Measurements from ENCODE around the gene GP2.

GP2 gene

GRCh38 chr16:20319406-20319805, 7.9 kb downstream of the GP2 start:
- Histone ChIP-seq H3K9me3 (ENCODE audit: insufficient read depth, low read length, severe bottlenecking) (no peaks in the 10 kb centered on the region), H3K27me3 (ENCODE audit: insufficient read depth, low read length, poor library complexity) (no peaks in the 10 kb centered on the region), H3K36me3 (ENCODE audit: insufficient read depth, low read length) (no peaks in the 10 kb centered on the region), H3K9ac (ENCODE audit: low read depth, low read length) (no peak overlapping the region), H4K20me1 (ENCODE audit: insufficient read depth, low read length) (no peaks in the 10 kb centered on the region), H3K4me3 (ENCODE audit: low read depth in 1 of 2, low read length in 2 of 2) (no peak overlapping the region), H2AFZ (ENCODE audit: low read depth, low read length) (no peak overlapping the region), H3K4me2 (ENCODE audit: insufficient read depth, low read length) (no peak overlapping the region), H3K4me1 (ENCODE audit: insufficient read depth, low read length) (no peaks in the 10 kb centered on the region), H3K27ac (ENCODE audit: low read length) (no peak overlapping the region), H3K79me2 (ENCODE audit: insufficient read depth, low read length) (no peaks in the 10 kb centered on the region)
- ATAC-seq (ENCODE audit: insufficient read depth, low read depth) (no peak), DNase-seq (no peak)
- TF ChIP-seq CTCF (IDR thresholded peaks at IDR 0.05; ENCODE audit: borderline replicate concordance, extremely low read depth, low read length, poor library complexity, severe bottlenecking) (no peak), EZH2 (IDR thresholded peaks at IDR 0.05; ENCODE audit: borderline replicate concordance, low read depth, low read length, severe bottlenecking) (no peak)

DNA sequence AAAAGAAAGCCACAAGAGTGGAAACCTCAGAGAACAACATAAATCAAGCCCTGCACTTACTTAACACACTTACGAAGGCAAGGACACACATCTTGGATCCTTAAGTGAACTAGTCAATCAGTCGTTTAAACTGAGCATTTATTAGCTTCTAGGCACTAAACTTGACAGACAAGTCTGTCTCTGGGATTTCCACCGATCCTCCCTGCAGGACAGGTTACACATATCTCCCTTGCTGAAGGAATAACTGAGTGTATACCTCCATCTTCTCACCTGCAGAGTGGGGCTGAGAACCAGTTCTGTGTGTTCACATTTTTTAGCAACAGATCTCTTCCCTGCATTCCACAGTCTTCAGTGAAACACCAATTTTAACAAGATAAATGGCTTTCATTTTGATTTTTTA, 8.9 kb downstream of the GP2 start:
- Histone ChIP-seq H3K4me3 (ENCODE audit: low read depth in 1 of 2, low read length in 2 of 2) (no peak overlapping the region), H3K79me2 (ENCODE audit: insufficient read depth, low read length) (no peaks in the 10 kb centered on the region), H3K27me3 (ENCODE audit: insufficient read depth, low read length, poor library complexity) (no peaks in the 10 kb centered on the region), H3K27ac (ENCODE audit: low read length) (no peak overlapping the region), H3K4me2 (ENCODE audit: insufficient read depth, low read length) (no peak overlapping the region), H3K9ac (ENCODE audit: low read depth, low read length) (no peak overlapping the region), H2AFZ (ENCODE audit: low read depth, low read length) (no peak overlapping the region), H3K4me1 (ENCODE audit: insufficient read depth, low read length) (no peaks in the 10 kb centered on the region), H3K36me3 (ENCODE audit: insufficient read depth, low read length) (no peaks in the 10 kb centered on the region), H3K9me3 (ENCODE audit: insufficient read depth, low read length, severe bottlenecking) (no peaks in the 10 kb centered on the region), H4K20me1 (ENCODE audit: insufficient read depth, low read length) (no peaks in the 10 kb centered on the region)
- no peak for TF ChIP-seq CTCF (IDR thresholded peaks at IDR 0.05; ENCODE audit: borderline replicate concordance, extremely low read depth, low read length, poor library complexity, severe bottlenecking)
- DNase-seq = no peak
- no peak for ATAC-seq (ENCODE audit: insufficient read depth, low read depth)

GRCh38 chr16:20318006-20318405, 9.3 kb downstream of the GP2 start:
- no peaks in the 10 kb centered on the region for H3K36me3 ChIP-seq (ENCODE audit: insufficient read depth, low read length)
- H3K79me2 ChIP-seq (ENCODE audit: insufficient read depth, low read length) = no peaks in the 10 kb centered on the region
- no peak overlapping the region for H3K4me2 ChIP-seq (ENCODE audit: insufficient read depth, low read length)
- no peak overlapping the region for H3K4me3 ChIP-seq (ENCODE audit: low read depth in 1 of 2, low read length in 2 of 2)
- H2AFZ ChIP-seq (ENCODE audit: low read depth, low read length) = no peak overlapping the region
- DNase-seq (no peak), ATAC-seq (ENCODE audit: insufficient read depth, low read depth) (no peak)
- no peaks in the 10 kb centered on the region for H3K4me1 ChIP-seq (ENCODE audit: insufficient read depth, low read length)
- H3K9ac ChIP-seq (ENCODE audit: low read depth, low read length) = no peak overlapping the region
- TF ChIP-seq EZH2 (IDR thresholded peaks at IDR 0.05; ENCODE audit: borderline replicate concordance, low read depth, low read length, severe bottlenecking) (no peak), CTCF (IDR thresholded peaks at IDR 0.05; ENCODE audit: borderline replicate concordance, extremely low read depth, low read length, poor library complexity, severe bottlenecking) (no peak)
- no peaks in the 10 kb centered on the region for H3K9me3 ChIP-seq (ENCODE audit: insufficient read depth, low read length, severe bottlenecking)
- no peak overlapping the region for H3K27ac ChIP-seq (ENCODE audit: low read length)
- H4K20me1 ChIP-seq (ENCODE audit: insufficient read depth, low read length) = no peaks in the 10 kb centered on the region
- H3K27me3 ChIP-seq (ENCODE audit: insufficient read depth, low read length, poor library complexity) = no peaks in the 10 kb centered on the region

DNA sequence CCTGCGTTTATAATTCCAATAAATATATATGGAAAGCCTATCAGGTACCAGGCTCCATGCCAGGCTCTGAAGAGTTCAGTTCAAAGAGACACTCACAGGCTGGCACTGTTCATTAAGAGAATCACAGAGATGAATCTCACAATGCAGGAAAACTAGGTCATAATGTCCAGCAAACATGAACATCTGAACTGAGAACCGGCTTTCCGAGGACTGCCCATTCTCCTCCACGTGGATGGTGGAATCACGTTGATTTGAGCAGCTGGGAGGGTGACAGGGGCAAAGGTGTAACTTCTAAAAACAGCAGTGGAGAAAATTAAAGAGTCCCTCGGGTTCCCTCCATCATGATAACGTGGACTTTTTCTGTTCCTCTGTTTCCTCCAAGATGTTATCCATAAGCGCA, 10.2 kb downstream of the GP2 start:
- no peak for DNase-seq
- TF ChIP-seq EZH2 (IDR thresholded peaks at IDR 0.05; ENCODE audit: borderline replicate concordance, low read depth, low read length, severe bottlenecking) = no peak
- TF ChIP-seq CTCF (IDR thresholded peaks at IDR 0.05; ENCODE audit: borderline replicate concordance, extremely low read depth, low read length, poor library complexity, severe bottlenecking) = no peak
- Histone ChIP-seq H2AFZ (ENCODE audit: low read depth, low read length) (no peak overlapping the region), H3K4me2 (ENCODE audit: insufficient read depth, low read length) (no peak overlapping the region), H3K4me1 (ENCODE audit: insufficient read depth, low read length) (no peaks in the 10 kb centered on the region), H3K79me2 (ENCODE audit: insufficient read depth, low read length) (no peaks in the 10 kb centered on the region), H3K9ac (ENCODE audit: low read depth, low read length) (no peak overlapping the region), H3K4me3 (ENCODE audit: low read depth in 1 of 2, low read length in 2 of 2) (no peak overlapping the region), H4K20me1 (ENCODE audit: insufficient read depth, low read length) (no peaks in the 10 kb centered on the region), H3K36me3 (ENCODE audit: insufficient read depth, low read length) (no peaks in the 10 kb centered on the region), H3K27me3 (ENCODE audit: insufficient read depth, low read length, poor library complexity) (no peaks in the 10 kb centered on the region), H3K27ac (ENCODE audit: low read length) (no peak overlapping the region), H3K9me3 (ENCODE audit: insufficient read depth, low read length, severe bottlenecking) (no peaks in the 10 kb centered on the region)
- no peak for ATAC-seq (ENCODE audit: insufficient read depth, low read depth)

Measured in DND-41 (cell line).